ENCODE results near the gene PCDHGC5.
A peak's percentile ranks its signal among the peaks of the same experiment; 100 is the strongest.

The PCDHGC5 gene

DNA sequence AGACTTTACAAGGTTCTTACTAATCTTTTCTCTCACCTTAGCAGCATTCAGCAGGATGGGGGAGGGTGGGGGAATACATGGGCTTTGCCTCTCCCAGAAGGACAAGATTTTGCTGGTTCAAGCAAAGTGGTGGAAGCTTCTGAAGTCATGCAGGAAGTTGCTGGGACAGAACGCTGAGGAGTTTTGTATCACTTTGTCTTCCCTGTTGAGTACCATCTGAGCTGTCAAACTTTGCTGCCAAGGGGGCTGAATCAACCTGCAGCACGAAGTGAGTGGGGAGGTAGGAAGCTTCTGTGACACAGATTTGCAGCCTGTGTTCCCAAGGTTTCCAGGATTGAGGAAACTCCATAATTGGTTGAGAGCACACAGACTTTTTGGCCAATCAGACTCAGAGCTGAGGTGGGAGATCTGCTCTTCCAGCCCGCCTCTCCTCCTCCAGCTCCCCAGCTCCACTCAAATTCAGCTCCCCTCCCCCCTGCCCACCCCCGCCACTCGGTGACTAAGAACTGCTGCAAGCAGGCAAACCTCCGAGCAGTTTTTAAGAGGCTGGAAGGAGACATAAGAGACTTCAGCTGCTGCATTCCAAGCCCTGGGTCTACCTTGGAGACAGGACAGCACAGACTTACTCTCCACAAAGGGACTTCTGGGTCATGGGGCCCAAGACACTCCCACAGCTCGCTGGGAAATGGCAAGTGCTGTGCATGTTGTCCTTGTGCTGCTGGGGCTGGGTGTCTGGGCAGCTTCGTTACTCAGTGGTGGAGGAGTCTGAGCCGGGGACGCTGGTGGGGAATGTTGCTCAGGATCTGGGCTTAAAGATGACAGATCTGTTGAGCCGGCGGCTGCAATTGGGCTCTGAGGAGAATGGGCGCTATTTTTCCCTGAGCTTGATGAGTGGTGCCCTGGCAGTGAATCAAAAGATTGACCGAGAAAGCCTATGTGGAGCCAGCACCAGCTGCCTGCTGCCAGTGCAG, at the start of gene PCDHGC5:
PCDHGC5 (plus strand) TSS at position 491 of the 971 bp plus-strand sequence; CDS start at position 651, 160 bp downstream.
- DNase-seq (ENCODE audit: low spot score): no peak
- in situ Hi-C loops (cut with MboI; ENCODE audit: low pct_unique_long_range_greater_than_20kb, low sequenced_read_pairs, unreplicated experiment): no loop called here
- TF ChIP-seq, protein P1, sequence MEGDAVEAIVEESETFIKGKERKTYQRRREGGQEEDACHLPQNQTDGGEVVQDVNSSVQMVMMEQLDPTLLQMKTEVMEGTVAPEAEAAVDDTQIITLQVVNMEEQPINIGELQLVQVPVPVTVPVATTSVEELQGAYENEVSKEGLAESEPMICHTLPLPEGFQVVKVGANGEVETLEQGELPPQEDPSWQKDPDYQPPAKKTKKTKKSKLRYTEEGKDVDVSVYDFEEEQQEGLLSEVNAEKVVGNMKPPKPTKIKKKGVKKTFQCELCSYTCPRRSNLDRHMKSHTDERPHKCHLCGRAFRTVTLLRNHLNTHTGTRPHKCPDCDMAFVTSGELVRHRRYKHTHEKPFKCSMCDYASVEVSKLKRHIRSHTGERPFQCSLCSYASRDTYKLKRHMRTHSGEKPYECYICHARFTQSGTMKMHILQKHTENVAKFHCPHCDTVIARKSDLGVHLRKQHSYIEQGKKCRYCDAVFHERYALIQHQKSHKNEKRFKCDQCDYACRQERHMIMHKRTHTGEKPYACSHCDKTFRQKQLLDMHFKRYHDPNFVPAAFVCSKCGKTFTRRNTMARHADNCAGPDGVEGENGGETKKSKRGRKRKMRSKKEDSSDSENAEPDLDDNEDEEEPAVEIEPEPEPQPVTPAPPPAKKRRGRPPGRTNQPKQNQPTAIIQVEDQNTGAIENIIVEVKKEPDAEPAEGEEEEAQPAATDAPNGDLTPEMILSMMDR (IDR thresholded peaks at IDR 0.05; ENCODE audit: extremely low read depth, insufficient read depth, missing control alignments): no peak

DNA sequence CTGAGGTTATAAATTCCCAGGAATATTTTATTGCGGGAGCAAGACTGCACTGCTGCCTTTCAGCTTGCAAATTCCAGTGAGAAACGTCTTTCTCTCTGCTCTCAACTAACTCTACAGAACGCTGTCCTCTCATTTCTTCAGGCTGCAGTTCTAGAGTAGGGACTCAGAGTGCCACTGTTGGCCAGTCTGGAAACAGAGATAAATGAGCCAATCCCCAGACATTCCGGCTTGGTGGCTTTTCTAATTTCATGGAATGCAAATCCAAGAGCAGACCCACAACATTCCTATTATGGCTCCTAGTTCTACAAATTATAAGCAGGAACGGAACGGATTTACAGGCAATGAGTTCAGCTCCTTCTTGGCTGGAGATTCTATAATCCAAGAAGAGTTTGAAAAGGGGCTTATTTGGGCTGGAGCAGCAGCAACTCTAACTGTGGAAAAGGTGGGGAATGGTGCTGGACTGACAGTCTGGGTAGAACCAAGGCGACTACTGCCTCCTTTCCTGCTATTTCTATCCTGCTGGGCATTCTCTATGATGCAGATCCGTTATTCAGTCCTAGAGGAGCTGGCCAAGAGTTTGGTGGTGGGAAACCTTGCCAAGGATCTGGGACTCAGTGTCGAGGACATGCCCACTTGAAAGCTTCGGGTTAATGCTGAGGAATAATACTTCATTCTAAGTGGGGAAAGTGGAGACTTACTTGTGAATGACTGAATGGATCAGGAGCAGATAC, 49.3 kb upstream of the PCDHGC5 start:
- in situ Hi-C loops (cut with MboI; ENCODE audit: low pct_unique_long_range_greater_than_20kb, low sequenced_read_pairs, unreplicated experiment): no loop called here
- DNase-seq (ENCODE audit: low spot score): no peak
- TF ChIP-seq, protein P1 (IDR thresholded peaks at IDR 0.05; ENCODE audit: extremely low read depth, insufficient read depth, missing control alignments): no peak

- TF ChIP-seq, protein P1 (IDR thresholded peaks at IDR 0.05; ENCODE audit: extremely low read depth, insufficient read depth, missing control alignments): no peak
- in situ Hi-C loops (cut with MboI; ENCODE audit: low pct_unique_long_range_greater_than_20kb, low sequenced_read_pairs, unreplicated experiment): no loop called here
- no peak for DNase-seq (ENCODE audit: low spot score)
Observed at GRCh38 chr5:141440341-141440740, 48.5 kb upstream of the PCDHGC5 start.

DNA sequence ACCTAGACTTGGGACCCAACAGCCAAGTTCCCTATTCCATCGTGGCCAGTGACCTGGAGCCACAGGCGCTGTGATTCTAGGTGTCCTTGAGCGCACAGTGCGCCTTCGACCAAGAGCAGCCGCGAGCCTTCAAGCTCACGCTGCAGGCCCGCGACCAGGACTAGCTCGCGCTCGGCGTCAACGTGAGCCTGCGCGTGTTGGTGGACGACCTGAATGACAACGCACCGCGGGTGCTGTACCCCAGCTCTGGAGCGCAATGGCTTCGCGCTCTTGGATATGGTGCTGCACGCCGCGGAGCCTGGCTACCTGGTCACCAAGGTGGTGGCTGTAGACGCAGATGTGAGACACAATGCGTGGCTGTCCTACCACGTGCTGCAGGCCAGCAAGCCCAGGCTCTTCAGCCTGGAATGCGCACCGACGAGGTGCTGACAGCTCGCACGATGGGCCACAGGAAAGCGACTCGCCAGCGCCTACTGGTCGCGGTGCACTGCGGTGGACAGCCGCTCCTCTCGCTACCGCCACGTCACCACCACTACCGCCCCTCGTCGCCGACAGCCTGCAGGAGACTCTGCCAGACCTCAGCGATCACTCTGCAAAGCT, 47.2 kb upstream of the PCDHGC5 start:
- DNase-seq (ENCODE audit: low spot score): no peak
- in situ Hi-C loops (cut with MboI; ENCODE audit: low pct_unique_long_range_greater_than_20kb, low sequenced_read_pairs, unreplicated experiment): no loop called here
- TF ChIP-seq, protein P1 (IDR thresholded peaks at IDR 0.05; ENCODE audit: extremely low read depth, insufficient read depth, missing control alignments): no peak

GRCh38 chr5:141465351-141465750, 23.5 kb upstream of the PCDHGC5 start:
- TF ChIP-seq, protein P1 (IDR thresholded peaks at IDR 0.05; ENCODE audit: extremely low read depth, insufficient read depth, missing control alignments): no peak
- in situ Hi-C loops (cut with MboI; ENCODE audit: low pct_unique_long_range_greater_than_20kb, low sequenced_read_pairs, unreplicated experiment): no loop called here
- no peak for DNase-seq (ENCODE audit: low spot score)

DNA sequence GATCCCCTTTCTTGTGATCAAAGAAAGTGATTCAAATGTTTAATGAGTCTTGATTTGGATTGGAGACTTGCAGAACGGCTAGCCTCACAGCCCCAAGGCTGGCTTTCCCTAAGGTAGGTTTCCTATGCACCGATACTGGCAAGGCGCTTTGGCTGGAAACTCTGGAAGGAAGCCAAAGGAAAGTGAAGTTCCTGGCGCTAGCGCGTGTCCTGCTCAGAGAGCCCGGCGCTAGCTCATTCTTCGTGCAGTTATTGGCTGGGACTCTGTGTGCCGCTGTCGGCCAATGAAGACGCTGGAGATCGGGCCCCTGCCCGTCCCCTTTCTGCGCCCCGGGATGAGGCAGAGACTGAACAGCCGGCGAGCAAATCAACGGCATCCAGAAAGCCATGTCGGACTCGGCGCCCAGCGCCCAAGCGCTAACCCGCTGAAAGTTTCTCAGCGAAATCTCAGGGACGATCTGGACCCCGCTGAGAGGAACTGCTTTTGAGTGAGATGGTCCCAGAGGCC, 13.2 kb upstream of the PCDHGC5 start, which contains the start of gene PCDHGC3:
PCDHGC3 (plus strand) TSS at position 342 of the 507 bp plus-strand sequence; CDS start at position 493, 151 bp downstream.
- in situ Hi-C loops (cut with MboI; ENCODE audit: low pct_unique_long_range_greater_than_20kb, low sequenced_read_pairs, unreplicated experiment): no loop called here
- TF ChIP-seq, protein P1 (IDR thresholded peaks at IDR 0.05; ENCODE audit: extremely low read depth, insufficient read depth, missing control alignments): peak; percentile 80
- peak; percentile 84 for DNase-seq (ENCODE audit: low spot score)

Data from GM13977 (cell line).